Stimulated activated CD8-positive, alpha-beta memory T cell treated with anti-CD3 and anti-CD28 coated beads, Interleukin-2, amount 100 ng/mL, for 1 hour (primary cell): ENCODE data around the gene STEAP3.

ENCODE experiments used
- DNase-seq, 2 donors: peaks; one replicate each; pipeline ENCODE4 v3.0.0-alpha.2; 2020; ENCODE audit warnings: low read depth in 2 of 2

The STEAP3 gene

DNA sequence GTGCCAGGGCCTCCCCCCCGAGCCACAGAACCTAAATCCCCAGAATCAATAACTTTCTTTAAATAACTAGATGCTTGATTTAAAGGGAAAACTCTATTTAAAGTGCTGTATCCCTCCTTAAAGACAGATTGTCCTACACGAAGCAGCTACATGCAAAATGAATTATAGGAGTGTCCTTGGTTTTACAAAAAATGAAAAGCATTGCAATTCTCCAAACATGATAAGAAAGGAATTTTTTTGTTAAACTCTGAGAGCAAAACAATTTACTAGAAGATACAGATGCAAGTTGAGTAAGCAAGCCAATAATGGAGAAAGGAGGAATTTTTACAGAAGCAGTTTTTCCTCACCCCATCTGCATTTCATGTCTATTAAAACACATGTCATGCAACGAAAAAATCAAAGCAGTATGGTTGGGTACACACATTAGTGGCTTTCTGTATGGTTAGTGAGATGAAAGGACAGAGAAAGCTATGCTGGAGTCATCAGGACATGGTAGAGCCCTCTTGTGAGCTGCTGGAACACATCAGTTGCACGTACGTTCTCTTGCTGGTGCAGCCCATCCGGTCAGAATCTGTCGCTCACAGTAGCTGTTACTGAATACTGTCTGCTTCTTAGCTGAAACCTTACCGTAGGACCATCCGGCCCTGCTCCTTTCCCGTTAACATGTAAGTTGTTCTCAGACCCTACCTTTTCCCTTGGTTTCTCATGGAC, 25.9 kb upstream of the STEAP3 start:
- no peak for DNase-seq

DNA sequence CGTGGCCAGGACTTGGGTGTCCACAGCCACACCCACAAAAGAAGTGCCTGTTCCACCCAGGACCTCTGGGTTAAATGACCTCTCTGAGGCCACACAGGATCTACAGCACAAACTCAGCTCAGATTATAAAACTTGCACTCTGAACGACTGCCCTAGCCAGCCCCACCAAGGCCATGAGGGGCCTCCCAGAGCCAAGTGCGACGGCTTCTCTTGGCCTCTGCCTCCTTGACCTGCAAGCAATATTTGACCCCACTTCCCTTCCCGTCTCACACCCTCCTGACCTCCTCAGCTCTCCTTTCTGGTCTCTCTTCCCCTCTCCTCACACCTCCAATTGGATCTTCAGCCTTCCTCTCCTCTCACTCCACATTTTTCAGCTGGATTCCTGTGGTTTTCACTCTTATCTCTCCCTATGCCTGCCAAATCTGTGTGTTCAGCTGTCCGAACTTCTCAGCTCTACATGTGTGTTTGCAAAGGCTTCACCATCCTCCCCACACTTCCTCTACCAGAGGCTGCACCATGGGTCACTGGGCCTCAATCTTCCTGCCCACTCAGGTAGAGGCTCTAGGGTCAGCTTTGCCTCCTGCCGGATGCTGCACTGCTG, 25.3 kb upstream of the STEAP3 start:
- DNase-seq: no peak

DNA sequence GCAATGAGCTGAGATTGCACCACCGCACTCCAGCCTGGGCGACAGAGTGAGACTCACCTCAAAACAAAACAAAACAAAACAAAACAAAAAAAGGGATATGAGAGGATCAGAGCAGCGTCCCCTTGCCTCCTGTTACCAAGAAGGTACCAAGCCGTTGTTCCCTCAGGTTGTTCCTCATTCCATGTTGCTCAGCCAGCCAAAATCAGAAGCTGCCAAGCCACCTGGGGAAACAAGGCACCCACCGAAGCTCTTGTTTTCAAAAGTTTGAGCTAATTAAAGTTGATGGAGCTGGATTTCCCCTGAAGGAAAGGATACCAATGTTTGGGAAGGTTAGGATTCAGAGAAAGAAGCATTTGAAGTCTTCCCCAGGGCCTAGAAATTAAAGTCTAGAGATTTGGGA, 21.8 kb upstream of the STEAP3 start:
- DNase-seq: no peak

DNA sequence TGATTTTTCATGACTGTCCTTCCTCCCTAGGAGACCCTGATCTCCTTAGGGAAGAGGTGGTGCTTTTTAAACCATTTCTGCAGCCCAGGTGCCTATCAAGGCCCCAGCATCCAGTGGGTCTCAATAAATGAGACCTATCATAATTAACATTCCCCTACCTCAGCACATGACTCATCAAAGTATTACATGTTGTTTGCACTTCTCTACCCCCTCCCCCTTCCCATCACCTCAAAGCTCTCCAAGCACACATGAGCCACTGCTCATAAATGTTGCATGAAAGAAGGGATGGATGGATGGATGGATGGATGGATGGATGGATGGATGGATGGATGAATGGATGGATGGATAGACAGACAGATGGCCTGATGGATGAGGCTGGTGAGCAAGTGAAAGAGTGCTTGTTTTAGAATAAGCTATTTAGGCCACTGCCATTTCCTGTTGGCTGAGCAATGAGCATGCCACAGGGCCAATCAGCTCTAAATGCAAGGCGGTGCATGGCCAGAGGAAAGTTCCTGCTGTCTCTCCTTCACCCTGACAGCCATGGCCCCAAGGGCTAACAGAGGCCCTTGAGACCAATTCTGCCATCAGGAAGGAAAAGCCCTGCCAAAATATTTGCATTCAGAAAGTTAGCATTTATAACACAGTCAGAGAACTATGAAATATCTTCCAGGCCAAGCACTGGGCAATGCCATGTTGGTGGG, 20.9 kb upstream of the STEAP3 start:
- no peak for DNase-seq

DNA sequence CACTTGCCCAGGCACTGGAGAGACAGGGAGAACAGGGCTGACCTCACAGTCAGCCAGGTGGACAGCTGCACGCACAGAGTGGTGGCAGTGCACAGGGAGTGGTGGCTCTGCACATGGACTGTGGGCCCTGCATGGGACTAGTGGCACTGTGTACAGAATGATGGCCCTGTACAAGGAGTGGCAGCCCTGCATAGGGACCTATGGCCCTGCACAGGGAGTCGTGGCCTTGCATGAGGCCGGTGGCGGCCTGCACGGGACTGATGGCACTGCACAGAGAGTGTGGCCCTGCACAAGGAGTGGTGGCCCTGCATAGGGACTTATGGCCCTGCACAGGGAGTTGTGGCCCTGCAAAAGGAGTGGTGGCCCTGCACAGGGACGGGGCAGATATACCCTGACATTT, 19.1 kb upstream of the STEAP3 start:
- no peak for DNase-seq

DNA sequence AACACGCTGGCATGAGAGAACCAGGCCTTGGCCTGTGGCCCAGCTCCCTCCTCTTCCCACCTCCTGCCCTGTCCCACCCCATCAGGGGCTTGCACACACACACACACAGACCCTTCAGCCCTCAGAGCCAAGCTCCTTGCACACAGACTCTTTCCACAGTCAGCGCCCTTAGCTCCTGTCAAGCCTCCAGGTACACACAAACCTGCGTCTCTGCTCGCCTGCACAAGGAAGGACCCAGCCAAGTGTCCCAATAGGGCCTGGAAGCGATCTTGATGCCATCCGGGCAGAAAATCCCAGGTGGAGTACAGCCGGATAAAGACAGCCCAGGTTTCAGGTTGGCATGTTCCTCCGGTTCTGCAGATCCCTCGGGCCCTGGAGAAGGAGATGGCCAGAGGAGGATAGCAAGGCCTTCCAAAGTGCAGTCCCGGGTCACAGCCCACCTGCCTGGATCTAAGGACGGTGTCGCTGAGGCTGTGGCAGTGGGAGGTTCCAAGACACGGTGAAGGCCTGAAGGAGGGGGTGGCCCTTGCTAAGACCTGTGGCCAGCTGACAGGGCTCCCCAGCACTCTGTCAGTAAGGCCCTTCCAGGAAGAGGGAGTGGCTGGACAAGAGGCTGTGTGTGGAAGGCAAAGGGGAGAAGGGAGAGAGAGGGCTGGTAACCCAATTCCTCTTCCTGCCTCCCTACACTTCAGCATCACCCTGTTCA, 18.5 kb upstream of the STEAP3 start:
- no peak for DNase-seq

DNA sequence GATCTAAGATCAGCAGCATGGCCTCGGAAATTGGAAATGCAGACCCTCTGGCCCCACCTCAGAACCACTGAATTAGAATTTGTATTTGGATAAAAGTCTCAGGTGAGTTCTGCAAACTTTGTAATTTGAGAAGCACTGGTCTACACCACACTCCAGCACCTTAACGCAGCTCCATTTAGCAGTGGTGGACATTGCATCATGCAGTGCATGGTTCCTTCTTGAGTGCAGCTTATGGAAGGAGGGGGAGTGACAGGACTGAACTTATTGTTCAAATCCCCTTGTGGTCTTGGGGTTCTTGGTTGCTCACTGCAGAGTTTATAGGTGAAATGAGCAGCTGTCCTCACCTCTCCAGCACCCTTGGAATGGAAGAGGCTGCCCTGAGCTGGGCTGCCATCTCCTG, 17.4 kb upstream of the STEAP3 start:
- DNase-seq: no peak

DNA sequence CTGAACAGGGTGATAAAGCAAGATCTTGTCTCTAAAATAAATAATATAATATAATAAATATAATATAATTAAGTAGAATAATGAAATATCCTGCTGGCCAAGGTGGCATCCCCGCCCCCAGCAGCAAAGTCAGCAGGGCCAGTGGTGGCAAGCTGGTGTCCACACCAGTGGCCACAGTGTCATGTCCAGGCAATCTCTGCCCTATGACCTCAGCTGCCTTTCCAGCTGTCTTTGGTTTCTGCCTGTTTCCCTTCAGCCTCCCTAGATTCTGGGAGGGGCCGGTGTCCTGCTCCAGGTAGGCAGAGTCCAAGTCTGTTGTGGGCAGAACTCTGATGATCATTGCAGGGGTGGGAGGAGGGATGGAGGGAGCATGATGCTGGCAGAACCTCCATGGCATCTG, 16.2 kb upstream of the STEAP3 start:
- no peak for DNase-seq

DNA sequence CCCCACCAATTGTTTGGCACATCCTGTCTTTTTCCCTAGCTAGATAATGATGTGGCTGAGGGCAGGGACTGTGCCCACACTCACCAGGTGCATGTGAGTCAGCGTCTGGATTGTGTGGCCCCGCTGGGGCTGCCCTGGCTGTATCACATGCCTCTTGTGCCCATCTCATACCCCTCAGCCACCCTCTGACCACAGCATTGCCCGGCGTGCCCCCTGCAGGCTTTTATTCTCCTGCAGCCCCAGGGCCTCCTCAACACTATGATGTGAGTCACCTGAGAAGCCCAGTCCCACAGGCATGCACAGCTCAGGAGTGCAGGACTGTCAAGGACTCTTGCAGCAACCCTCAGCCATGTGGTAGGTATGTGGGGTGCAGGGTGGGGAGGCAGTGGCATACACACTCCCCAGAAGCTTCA, 14.8 kb upstream of the STEAP3 start:
- no peak for DNase-seq

DNA sequence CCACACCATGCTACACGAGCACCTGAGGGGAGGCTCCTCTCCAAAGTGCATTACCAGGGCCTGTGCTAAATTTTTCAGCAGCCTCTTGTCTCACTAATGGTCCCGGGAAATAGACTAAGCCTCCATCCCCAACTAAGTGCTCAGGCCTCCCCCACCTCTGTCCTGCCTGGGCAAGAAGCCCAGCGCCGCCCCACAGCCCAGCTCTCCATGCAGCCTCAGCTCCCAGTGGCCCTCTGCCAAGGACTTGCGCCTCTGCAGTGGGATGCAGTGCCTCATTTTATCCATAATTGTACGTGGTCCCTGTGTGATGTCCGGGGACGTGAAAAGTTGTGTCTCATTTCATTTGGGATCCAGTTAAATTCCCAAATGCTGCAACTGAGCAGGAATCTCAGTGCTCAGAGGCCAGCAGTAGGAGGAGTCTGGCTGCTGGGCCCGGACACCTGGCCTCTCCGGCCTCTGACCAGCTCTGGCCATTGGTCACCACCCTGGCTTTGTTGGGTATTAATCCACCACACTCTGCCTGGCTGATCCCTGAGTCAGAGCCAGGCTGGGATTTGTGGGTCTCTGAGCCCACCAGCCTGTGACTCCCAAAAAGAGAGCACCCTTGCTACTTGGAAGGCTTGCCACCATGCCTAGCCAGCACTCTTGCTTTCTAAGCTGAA, 11.4 kb upstream of the STEAP3 start:
- DNase-seq: no peak

DNA sequence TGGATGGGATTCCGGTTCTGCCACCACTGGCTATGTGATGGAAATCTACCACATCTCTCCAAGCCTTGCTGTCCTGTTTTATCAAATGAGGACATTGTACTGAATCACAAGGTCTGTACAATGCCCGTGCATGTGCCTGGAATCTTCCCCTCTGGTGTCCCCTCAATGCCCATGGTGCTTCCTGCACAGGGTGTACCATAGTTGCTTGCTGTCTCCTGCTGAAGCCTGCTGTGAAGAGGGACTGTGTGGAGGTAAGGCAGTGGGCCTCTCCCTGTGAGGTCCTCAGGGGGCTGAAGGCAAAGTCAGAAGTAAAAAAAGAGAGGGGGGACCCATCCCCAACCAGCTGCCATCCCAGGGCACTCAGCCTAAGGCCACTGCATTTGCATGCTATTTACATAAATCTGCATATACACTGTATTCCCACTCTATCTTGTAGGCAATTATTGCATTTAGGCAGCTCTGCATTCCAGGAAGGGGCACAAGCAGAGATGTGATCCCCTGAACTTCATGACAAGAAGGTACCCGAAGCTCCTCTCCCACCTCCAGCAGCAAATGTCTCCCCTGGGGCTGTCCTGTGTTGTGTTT, 9.1 kb upstream of the STEAP3 start:
- no peak for DNase-seq

DNA sequence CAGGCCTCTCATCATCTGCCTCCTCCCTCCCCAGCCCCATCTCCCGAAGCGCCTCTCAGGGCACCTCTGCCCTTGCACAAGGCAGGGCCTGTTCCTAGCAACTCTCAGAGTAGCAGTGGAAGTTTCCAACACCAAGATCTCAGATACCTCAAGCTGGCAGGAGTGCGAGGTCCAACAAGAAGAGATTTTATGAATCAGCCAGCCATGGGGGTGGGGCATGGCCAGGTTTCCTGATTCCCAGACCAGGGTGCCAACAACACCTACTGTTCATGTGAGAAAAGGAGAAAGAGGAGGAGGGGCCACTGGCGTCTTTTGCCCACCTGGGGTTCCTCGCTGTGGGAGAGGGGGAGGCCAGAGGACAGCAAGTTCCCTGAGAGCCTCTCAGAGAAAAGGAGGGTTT, 6.6 kb upstream of the STEAP3 start:
- no peak for DNase-seq

DNA sequence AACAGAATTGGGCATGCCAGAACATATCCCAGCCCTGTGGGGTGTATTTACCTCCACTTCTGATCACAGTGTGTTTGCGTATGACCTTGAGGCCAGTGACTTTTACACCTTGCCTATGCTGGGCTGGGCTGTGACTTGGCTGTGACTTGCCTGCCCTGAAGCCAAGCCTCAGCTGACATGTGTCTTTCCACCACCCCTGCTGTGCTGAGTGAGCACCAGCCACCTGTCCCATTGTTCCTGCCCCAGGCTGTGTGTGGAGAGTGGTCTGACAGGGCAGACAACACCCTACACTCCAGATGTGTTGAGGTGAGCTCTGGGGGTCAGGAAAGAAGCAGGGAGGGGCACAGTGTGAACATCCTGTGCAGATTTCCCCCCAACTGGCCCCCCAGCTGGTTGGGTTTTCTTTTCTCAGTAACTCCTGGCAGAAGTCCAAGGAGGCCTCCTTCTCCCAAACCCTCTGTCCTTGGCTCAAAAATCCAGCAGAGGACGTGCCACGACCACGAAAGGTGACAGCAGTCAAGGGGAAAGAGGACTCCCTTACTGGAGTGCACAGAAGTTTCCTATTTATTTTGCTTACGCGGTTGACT, 5.1 kb upstream of the STEAP3 start:
- no peak for DNase-seq

DNA sequence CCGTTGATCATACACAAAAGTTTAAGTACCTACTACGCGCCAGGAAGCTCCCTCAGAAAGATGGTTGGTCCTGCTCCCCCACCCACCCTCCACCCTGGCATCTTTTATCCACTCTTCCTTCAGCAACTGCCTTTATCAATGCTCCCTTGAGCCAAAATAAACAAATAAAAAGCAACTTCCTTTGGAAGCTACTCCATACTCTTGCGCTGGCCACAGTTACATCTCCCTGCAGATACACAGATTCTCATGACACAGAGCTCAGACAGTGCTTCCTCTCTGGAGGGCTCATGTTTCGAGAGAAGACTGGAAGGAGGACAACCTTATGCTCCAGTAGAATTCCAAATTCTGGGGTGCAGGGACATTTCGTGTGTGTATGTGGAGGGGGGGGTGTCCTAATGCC, 3.8 kb upstream of the STEAP3 start:
- DNase-seq: no peak

DNA sequence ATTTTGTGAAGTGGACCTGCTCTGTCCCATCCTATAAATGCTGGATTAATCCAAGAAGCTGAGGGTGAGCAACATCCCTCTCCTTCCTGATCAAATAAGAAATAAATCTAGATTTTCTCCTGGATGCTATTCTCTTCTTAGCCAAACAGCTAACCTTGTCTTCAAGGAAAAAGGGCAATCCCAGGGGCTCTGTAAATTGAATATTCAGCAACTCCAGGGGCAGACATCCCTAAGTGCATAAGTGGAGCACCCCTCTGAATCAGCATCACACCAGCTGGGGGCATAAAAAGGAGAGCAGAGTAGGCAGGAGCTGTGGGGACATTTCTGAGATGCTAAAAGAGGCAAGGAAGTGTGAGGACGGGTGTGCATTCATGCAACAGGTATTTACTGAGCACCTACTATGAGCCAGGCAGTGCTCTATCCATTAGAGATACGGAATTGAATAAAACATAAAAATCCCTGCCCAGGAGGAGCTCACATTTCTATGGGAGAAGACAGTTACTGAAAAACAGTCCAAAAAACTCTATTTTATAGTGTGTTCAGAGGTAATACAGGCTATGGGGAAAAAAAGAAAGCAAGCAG, 2.8 kb upstream of the STEAP3 start:
- no peak for DNase-seq

DNA sequence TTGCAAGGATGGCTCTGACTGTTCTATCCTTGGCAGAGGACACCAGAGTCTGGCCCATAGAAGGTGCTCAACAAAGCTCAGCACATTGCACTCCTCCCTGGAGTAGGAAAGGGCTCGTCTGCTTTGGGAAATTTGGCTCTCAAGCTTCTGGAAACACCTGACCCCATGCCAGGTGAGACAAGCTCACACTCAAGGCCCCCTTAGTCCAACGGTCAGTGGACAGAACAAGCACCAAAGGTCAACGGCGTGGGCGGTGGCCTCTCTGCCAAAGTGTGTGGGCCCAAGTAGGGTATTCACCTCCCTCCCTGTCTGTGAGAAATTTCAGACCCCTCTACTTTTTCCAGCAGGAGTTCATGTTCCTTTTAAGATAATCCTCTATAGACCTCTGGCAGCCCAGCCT, 2.0 kb upstream of the STEAP3 start:
- DNase-seq: no peak

DNA sequence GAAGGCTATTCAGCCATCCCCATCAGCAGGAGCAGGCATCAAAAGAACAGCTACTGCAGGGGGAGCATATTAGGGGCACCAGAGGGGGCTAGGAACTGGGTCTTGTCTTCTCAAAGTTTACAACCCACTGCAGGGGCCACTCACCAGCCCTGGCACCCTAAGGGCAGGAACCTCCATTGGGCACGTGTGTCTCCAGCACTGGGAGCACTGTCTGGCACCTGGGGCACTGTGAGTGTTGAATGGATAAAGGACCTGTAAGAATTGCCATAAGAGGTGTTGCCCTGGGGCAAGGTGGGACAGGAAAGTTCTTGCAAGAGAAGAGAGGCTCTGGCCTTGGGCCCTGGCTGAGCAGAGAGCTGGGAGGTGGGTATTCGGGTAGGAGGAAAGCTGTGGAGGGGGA, 1.4 kb upstream of the STEAP3 start:
- no peak for DNase-seq

DNA sequence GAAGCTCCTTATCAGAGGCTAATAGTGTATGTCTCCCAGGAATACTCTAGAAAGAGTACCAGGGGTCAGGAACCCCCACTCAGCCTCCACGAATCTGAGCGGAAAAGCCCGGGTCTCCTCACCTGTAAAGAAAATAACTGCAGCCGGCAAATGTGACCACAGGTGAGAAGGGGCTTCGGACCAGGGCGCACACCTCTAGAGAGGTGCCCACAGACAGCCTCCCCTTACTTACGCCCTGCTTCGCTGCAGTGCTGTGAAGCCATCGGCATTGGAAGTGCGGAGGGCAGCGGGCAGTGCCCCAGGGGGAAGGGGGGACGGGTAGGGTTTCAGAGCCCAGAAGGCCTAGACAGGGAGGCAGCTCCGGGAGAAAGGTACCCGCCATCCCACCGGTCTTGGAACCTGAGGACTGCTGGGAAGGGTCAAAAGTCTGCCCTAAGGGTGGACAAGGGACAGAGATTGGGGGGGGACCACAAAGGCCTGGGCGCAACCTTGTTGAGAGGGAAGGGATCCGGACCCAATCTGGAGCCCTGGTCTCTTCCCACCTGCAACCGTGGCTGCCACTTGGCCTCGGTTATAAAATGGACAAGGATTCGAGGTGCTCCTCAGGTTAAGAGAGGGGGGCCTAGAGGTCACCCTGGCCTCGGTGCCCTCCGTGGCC, 642 bp upstream of the STEAP3 start:
- no peak for DNase-seq

DNA sequence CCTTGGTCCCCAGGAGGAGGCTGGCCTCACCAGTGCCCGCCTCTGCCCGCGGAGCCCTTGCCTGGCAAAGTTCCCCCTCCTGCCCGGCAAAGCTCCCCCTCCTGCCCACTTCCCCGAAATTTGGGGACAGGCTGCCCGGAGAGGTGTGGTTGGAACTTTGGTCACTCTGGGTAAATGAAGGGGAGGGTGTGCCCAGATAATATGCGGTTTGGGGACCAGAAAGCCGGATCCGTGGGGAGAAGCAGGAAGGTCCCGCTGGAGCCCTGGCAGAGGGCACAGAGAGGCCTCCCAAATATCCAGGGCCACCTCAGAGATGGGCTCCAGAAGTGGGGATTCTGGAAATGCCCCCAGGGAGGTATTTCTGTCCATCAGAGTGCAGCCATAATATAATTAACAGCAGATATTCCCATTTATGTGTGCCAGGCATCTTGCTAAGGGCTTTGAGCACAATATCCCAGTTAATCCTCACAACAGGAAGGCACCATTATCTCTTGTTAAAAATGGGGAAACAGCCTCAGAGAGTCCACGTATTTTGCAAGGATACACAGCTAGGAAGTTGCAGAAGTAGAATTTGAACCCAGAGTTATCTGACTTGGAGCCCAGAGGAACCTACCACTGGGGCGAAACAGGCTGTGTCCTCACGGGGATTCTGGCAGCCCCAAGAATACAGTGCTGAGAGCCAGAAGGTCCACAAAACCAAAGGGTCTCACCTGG, 914 bp downstream of the STEAP3 start:
- DNase-seq: no peak
